Motor neuron (in vitro differentiated cells): Measurements from ENCODE around the gene AFAP1. TPM values are rescaled to one million over a fixed set of nuclear protein-coding genes. Genes with fewer than 3 reads are reported as not detected.

Source experiments
- ATAC-seq, 8 experiments: fragments of 200-7000 bp; cut with Tn5 transposase; replicated peaks in 6 of 8; 2 replicates each; pipeline ENCODE4 v1.8.0; 2021; ENCODE audit warnings: mild to moderate bottlenecking in 8 of 8, moderate library complexity in 8 of 8
- H3K27ac ChIP-seq, 2 donors: fragments of 250-450 bp; sonication (Bioruptor Pico); 2 replicates each; pipeline ENCODE4 v1.9.0; 2021; ENCODE audit warnings: antibody characterized with exemption in 2 of 2, mild to moderate bottlenecking in 2 of 2, moderate library complexity in 1 of 2
- H3K4me1 ChIP-seq, 2 donors: fragments of 250-450 bp; sonication (Bioruptor Pico); replicated peaks in 1 of 2; 2 replicates each; pipeline ENCODE4 v1.6.1; 2021; ENCODE audit warnings: antibody characterized with exemption in 2 of 2, mild to moderate bottlenecking in 2 of 2, moderate library complexity in 1 of 2
- H3K4me3 ChIP-seq, 5 donors: fragments of 250-450 bp; sonication (Bioruptor Pico); 2 replicates each; pipeline ENCODE4 v1.9.0; 2021; ENCODE audit warnings: antibody characterized with exemption in 5 of 5, mild to moderate bottlenecking in 5 of 5, moderate library complexity in 4 of 5
- WGBS, 10 experiments: fragments of 450-650 bp; shearing (Covaris generic); methylation state at CpG; one replicate each; pipeline ENCODE4 v1.0.0; 2022; 5-methylcytosine and 5-hydroxymethylcytosine counted together
- in situ Hi-C, 9 experiments: fragments of 400-800 bp; cut with MboI; loops; one replicate each; pipeline ENCODE4 v1.15.0; 2021; ENCODE audit warnings: low sequenced_read_pairs in 9 of 9, low pct_unique_long_range_greater_than_20kb in 2 of 9; ENCODE audit not compliant: unreplicated experiment in 9 of 9
- total RNA-seq, 8 experiments: library from RNA; unstranded; fragments of 300-600 nt; gene quantifications; 2 replicates each; pipeline versions ENCODE4 v1.2.3 to v1.2.4, GENCODE V29; 2022

The AFAP1 gene
- total RNA-seq, 8 experiments from 2014 or later = 25.1 to 209 (median 41.4) TPM

- Histone ChIP-seq H3K27ac (no peak overlapping the region), H3K4me1 (peaks cover 0 to 5% of the 10 kb centered on the region in 2 donors), H3K4me3 (no peak overlapping the region)
- ATAC-seq = no peak
- in situ Hi-C loops = no loop called here
- WGBS, 10 experiments = 94 to 100% (median 100%) methylated on average over 1 to 5 of the region's 6 CpGs; no CpG with 5 or more reads in 4 of the 10 experiments
Measured at GRCh38 chr4:7868436-7868775, 71.3 kb downstream of the AFAP1 start.

- in situ Hi-C loops = no loop called here
- Histone ChIP-seq H3K4me1 (peaks cover 0 to 9% of the 10 kb centered on the region in 2 donors), H3K27ac (no peak overlapping the region), H3K4me3 (no peak overlapping the region)
- ATAC-seq = peak in 3 of 8 experiments; percentile 3 to 52 (median 14)
- WGBS, 10 experiments = 0 to 93% (median 77%) methylated on average over 3 to 8 of the region's 8 CpGs
Measured at GRCh38 chr4:7867701-7868435, 71.8 kb downstream of the AFAP1 start.

GRCh38 chr4:7867191-7867590 is 72.5 kb downstream of the AFAP1 start:
- WGBS, 10 experiments = 76 to 100% (median 99%) methylated on average over 2 to 5 of the region's 7 CpGs; no CpG with 5 or more reads in 6 of the 10 experiments
- ATAC-seq = peak in 1 of 8 experiments; percentile 9
- in situ Hi-C loops = no loop called here
- Histone ChIP-seq H3K27ac (no peak overlapping the region), H3K4me1 (peaks cover 0 to 13% of the 10 kb centered on the region in 2 donors), H3K4me3 (no peak overlapping the region)

GRCh38 chr4:7865533-7865932 is 74.1 kb downstream of the AFAP1 start:
- in situ Hi-C loops = no loop called here
- H3K4me3 ChIP-seq = no peak overlapping the region
- 71 to 100% (median 92%) methylated on average over 1 to 5 of the region's 5 CpGs for WGBS, 10 experiments
- H3K27ac ChIP-seq = no peak overlapping the region
- H3K4me1 ChIP-seq = peaks cover 7 to 15% of the 10 kb centered on the region in 2 donors
- ATAC-seq = no peak

- peaks cover 7 to 15% of the 10 kb centered on the region in 2 donors for H3K4me1 ChIP-seq
- H3K4me3 ChIP-seq = no peak overlapping the region
- WGBS, 10 experiments = 67 to 100% (median 98%) methylated on average over 1 to 2 of the region's 2 CpGs; no CpG with 5 or more reads in 2 of the 10 experiments
- no peak overlapping the region for H3K27ac ChIP-seq
- in situ Hi-C loops = no loop called here
- no peak for ATAC-seq
Measured at GRCh38 chr4:7864685-7865084, 75.0 kb downstream of the AFAP1 start.

- WGBS, 10 experiments = 85 to 100% (median 100%) methylated on average over 1 to 4 of the region's 4 CpGs; no CpG with 5 or more reads in 3 of the 10 experiments
- ATAC-seq = no peak
- in situ Hi-C loops = no loop called here
- peaks cover 7 to 15% of the 10 kb centered on the region in 2 donors for H3K4me1 ChIP-seq
- no peak overlapping the region for H3K4me3 ChIP-seq
- no peak overlapping the region for H3K27ac ChIP-seq
Measured at GRCh38 chr4:7863911-7864681, 75.6 kb downstream of the AFAP1 start.

DNA sequence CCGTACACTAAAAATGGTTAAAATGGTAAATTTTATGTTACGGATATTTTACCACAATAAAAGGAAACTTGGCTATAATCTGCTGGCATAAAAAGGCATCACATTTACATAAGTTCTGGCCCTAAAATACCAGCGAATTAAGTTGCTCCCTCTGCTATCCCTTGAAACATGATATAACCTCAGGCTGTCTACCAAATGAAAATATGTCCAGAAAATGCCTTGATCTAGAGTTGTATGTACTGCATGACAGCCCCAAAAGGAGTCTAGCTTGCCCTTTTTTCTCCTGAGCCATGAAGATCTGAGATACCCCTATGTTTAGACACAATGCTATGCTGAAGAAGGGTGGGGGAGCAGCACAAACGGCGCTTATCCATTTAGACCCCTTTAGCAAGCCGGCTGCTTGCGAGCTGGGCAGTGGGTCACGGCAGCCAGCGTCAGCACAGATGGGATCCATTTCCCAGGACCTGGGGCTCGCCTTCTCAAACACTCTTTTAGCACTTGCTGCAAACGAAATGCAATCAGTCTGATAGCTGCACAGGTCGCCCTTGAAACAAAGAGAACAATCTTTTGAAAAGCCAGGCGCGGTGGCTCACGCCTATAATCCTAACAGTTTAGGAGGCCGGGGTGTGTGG is 77.0 kb downstream of the AFAP1 start:
- Histone ChIP-seq H3K4me1 (peaks cover 7 to 15% of the 10 kb centered on the region in 2 donors), H3K27ac (no peak overlapping the region), H3K4me3 (no peak overlapping the region)
- in situ Hi-C loops = no loop called here
- 0 to 100% (median 65%) methylated on average over 1 to 9 of the region's 16 CpGs for WGBS, 10 experiments
- peak in 3 of 8 experiments; percentile 13 to 32 (median 18) for ATAC-seq

- in situ Hi-C loops = no loop called here
- no peak overlapping the region for H3K27ac ChIP-seq
- peak in 5 of 8 experiments; percentile 22 to 81 (median 63) for ATAC-seq
- H3K4me1 ChIP-seq = peaks cover 7 to 15% of the 10 kb centered on the region in 2 donors
- 0 to 75% (median 51%) methylated on average over 1 to 6 of the region's 6 CpGs for WGBS, 10 experiments
- no peak overlapping the region for H3K4me3 ChIP-seq
Measured at GRCh38 chr4:7861440-7861881, 78.2 kb downstream of the AFAP1 start.

- no peak overlapping the region for H3K27ac ChIP-seq
- in situ Hi-C loops = no loop called here
- ATAC-seq = no peak
- 50 to 100% (median 89%) methylated on average over 1 to 14 of the region's 19 CpGs for WGBS, 10 experiments
- H3K4me1 ChIP-seq = peaks cover 7 to 15% of the 10 kb centered on the region in 2 donors
- no peak overlapping the region for H3K4me3 ChIP-seq
Measured at GRCh38 chr4:7860600-7861163, 79.0 kb downstream of the AFAP1 start.

GRCh38 chr4:7859326-7859725 is 80.3 kb downstream of the AFAP1 start:
- no peak for ATAC-seq
- Histone ChIP-seq H3K4me3 (no peak overlapping the region), H3K27ac (no peak overlapping the region), H3K4me1 (peaks cover 7 to 15% of the 10 kb centered on the region in 2 donors)
- in situ Hi-C loops = no loop called here
- 75 to 100% (median 87%) methylated on average over 1 to 4 of the region's 4 CpGs; no CpG with 5 or more reads in 2 of the 10 experiments for WGBS, 10 experiments

GRCh38 chr4:7858498-7858897 is 81.2 kb downstream of the AFAP1 start:
- 67 to 100% (median 80%) methylated on average over 1 to 3 of the region's 5 CpGs; no CpG with 5 or more reads in 5 of the 10 experiments for WGBS, 10 experiments
- Histone ChIP-seq H3K4me3 (no peak overlapping the region), H3K4me1 (peaks cover 7 to 15% of the 10 kb centered on the region in 2 donors), H3K27ac (no peak overlapping the region)
- no peak for ATAC-seq
- in situ Hi-C loops = no loop called here

GRCh38 chr4:7857993-7858392 is 81.7 kb downstream of the AFAP1 start:
- H3K4me3 ChIP-seq = no peak overlapping the region
- in situ Hi-C loops = no loop called here
- no peak overlapping the region for H3K27ac ChIP-seq
- H3K4me1 ChIP-seq = peaks cover 7 to 10% of the 10 kb centered on the region in 2 donors
- ATAC-seq = no peak
- WGBS, 10 experiments = 50 to 100% (median 71%) methylated on average over 1 to 2 of the region's 2 CpGs; no CpG with 5 or more reads in 1 of the 10 experiments
